GM12801 (cell line): ENCODE results near the gene IFT25.

Source experiments
- CTCF ChIP-seq: IDR thresholded peaks from one replicate; pipeline ENCODE4 v1.5.1; 2011; ENCODE audit warnings: control low read depth; ENCODE audit not compliant: insufficient read length; ENCODE audit errors: extremely low read depth

The IFT25 gene

GRCh38 chr1:53891018-53891417 is 54.5 kb downstream of the IFT25 start:
- TF ChIP-seq CTCF, result no peak

DNA sequence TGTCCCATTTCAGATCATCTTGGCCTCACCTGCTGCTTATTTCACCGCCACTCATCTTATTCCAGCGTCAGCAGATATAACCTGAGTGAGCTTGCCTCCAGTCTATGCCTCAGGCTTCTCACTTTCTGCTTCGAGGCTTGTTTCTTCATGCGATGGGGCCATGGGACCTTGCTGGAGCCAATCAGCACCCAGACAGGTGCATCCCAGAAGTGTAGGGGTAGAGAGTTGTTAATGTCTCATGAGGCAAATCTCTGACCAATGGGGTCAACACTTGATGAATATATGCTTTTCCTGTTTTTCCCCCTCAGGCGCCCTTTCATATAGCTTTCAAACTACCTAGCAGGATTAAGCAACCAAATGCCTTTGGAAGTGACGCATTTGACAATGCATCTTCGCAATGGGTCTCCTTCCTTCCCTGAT is 55.0 kb downstream of the IFT25 start:
- TF ChIP-seq CTCF, result no peak

DNA sequence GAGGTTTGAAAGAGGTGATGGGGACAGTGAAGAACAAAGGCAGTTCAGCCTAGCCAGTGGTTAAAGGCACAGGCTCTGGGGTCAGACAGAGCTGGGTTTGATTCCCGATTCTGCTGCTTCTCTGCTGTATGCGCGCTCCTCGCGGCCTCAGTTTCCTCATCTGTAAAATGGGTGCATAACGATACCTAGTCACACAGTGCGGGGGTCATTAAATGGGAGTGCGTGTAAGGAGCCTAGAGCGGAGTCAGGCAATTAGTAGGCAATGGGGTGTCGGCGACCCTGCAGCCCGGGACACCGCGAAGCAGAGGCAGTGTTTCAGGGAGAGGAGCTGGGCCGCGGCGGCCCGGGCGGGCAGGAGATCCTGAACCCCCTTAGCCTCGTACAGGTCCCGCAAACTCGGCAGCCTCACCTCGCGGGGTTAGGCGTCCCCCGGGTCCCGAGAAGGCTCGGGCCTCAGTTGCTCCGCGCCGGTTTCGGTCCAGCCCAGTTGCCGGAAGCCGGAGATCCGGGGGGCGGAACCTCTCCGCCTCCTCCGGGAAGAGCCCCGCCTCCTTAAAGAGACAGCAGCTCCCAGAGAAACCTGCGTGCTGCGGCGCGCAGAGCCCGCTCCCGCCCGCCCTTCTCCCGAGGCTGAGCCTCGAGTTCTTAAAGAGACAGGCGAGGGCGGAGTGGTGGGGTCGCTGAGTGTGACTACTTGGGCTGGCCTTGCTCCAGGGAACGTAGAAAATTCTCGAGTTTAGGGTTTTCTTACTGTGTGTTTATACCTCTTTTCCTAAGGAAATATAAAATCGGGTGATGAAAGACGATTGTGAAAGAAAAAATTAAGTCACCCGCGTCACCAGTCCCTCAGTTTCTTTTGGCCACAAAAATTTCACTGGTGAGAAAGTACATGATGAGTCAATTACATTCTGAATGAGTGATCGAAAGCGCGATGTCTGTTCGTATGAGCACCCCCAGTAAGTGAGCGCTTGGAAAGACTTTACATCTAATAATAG is 55.9 kb downstream of the IFT25 start, which contains the start of gene YIPF1:
Gene YIPF1, minus strand, starts transcription at position 494 of the 995 bp plus-strand sequence. CDS start 860 bp downstream, outside the sequence.
- no peak for TF ChIP-seq CTCF

DNA sequence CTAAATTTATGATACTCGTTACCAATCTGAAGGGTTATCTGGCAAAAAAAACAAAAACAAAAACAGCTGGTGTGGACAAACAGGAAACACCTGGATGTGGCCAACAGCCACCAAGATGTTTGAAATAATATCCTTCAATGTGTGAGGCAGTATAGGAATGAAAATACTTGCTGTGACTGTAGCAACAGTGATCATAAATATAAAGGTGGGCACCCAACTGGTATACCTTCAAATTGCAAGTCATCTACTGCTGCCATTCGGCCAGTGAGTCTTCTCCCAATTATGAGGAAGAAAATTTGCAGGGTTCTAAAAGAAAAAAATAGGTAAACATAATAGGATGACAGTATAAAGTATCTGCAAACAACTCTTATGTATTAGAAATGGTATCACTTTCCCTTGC is 56.8 kb downstream of the IFT25 start:
- TF ChIP-seq CTCF, result no peak

DNA sequence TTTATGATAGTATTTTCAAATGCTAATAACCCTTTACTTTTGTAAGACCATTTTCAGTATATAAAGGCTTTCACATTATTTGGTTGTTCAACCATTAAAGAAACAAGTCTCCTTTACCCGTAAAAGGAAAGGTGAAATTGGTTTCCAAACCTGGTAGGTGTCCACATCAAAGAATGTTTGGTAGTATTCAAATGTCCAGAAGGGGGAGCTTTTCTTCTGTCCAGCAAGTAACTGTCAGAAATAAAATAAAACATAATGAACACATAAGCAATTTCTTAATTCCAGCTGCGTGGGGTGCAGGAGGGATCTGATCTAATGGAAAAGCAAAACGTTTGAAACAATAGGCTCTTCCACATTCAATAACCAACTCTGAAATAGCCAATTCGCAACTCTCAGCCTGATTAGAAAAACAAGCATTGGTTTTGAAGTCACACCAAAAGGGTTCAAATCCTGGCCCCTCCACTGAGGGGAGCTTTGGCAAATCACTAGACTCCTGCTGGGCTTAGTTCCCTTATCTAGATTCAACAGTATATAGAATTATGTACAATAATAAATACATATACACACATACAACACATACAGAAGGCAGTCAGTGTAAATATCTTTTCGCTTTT is 66.9 kb downstream of the IFT25 start:
- TF ChIP-seq CTCF, result no peak

- no peak for TF ChIP-seq CTCF
Observed at GRCh38 chr1:53871773-53872484, 73.6 kb downstream of the IFT25 start.
